HEK293 (cell line): Measurements from ENCODE around the gene PCF11.

Experiments used
- CTCF ChIA-PET: fragments of 350-600 bp; formaldehyde crosslinking; extraction: SDS; loops from one replicate; lab custom pipeline; 2021; ENCODE audit warnings: antibody characterized with exemption; lab: Yijun Ruan, JAX
- POLR2A ChIA-PET: fragments of 300-600 bp; formaldehyde crosslinking; extraction: SDS; loops from one replicate; lab custom pipeline; 2020; ENCODE audit warnings: antibody characterized with exemption, inconsistent platforms; lab: Yijun Ruan, JAX
- H3K27ac ChIP-seq: fragments of 200-500 bp; sonication (Bioruptor generic); 2 replicates; pipeline ENCODE4 v1.5.1; 2014; ENCODE audit warnings: low read depth, low read length, control low read depth, inconsistent platforms; ENCODE audit errors: extremely low read depth
- H3K36me3 ChIP-seq, 2 experiments: fragments of 200-500 bp in 1 of 2; sonication (Bioruptor generic) in 1 of 2; 1 replicate in 1 of 2; 2 replicates in 1 of 2; pipeline ENCODE4 v1.5.1; 2014 to 2017; ENCODE audit warnings: inconsistent platforms in 2 of 2, low read length in 2 of 2; ENCODE audit not compliant: control insufficient read depth in 2 of 2, insufficient read depth in 1 of 2
- H3K4me1 ChIP-seq: fragments of 200-500 bp; sonication (Bioruptor generic); 2 replicates; pipeline ENCODE4 v1.5.1; 2014; ENCODE audit warnings: mild to moderate bottlenecking, low read length, inconsistent platforms; ENCODE audit not compliant: control insufficient read depth, insufficient read depth
- H3K4me3 ChIP-seq: 2 replicates; pipeline ENCODE4 v1.5.1; 2011; ENCODE audit warnings: low read depth, mild to moderate bottlenecking, control low read depth, low read length, moderate library complexity
- H3K9me3 ChIP-seq: fragments of 200-500 bp; sonication (Bioruptor generic); 2 replicates; pipeline ENCODE4 v1.5.1; 2014; ENCODE audit warnings: low read depth, low read length, inconsistent platforms; ENCODE audit not compliant: control insufficient read depth, insufficient read depth
- GLI2 ChIP-seq: fragments of 450-650 bp; formaldehyde crosslinking; IDR thresholded peaks from 2 replicates; pipeline ENCODE4; 2017; ENCODE audit warnings: missing biosample characterization, missing genetic modification characterization, low read depth, borderline replicate concordance
- OSR2 ChIP-seq: fragments of 450-650 bp; formaldehyde crosslinking; IDR thresholded peaks from 2 replicates; pipeline ENCODE4 v1.5.1; 2016; ENCODE audit warnings: missing biosample characterization, missing genetic modification characterization
- ZBTB49 ChIP-seq: fragments of 450-650 bp; formaldehyde crosslinking; IDR thresholded peaks from 2 replicates; pipeline ENCODE4 v1.5.1; 2016; ENCODE audit warnings: missing biosample characterization, missing genetic modification characterization, low read depth
- ZEB2 ChIP-seq: fragments of 450-650 bp; formaldehyde crosslinking; IDR thresholded peaks from 2 replicates; pipeline ENCODE4 v1.5.1; 2016; ENCODE audit warnings: missing biosample characterization, missing genetic modification characterization
- ZNF138 ChIP-seq: fragments of 450-650 bp; formaldehyde crosslinking; IDR thresholded peaks from 2 replicates; pipeline ENCODE4 v1.5.1; 2016; ENCODE audit warnings: missing biosample characterization, missing genetic modification characterization, borderline replicate concordance
- ZNF394 ChIP-seq: fragments of 450-650 bp; formaldehyde crosslinking; IDR thresholded peaks from 2 replicates; pipeline ENCODE4 v1.5.1; 2016; ENCODE audit warnings: missing biosample characterization, missing genetic modification characterization, mild to moderate bottlenecking, moderate library complexity, borderline replicate concordance
- ZNF416 ChIP-seq: fragments of 450-650 bp; formaldehyde crosslinking; IDR thresholded peaks from 2 replicates; pipeline ENCODE4 v1.5.1; 2016; ENCODE audit warnings: missing biosample characterization, missing genetic modification characterization
- ZNF610 ChIP-seq: fragments of 450-650 bp; formaldehyde crosslinking; IDR thresholded peaks from 2 replicates; pipeline ENCODE4 v1.5.1; 2016; ENCODE audit warnings: missing biosample characterization, missing genetic modification characterization, borderline replicate concordance
- ZNF623 ChIP-seq: fragments of 450-650 bp; formaldehyde crosslinking; IDR thresholded peaks from 2 replicates; pipeline ENCODE4 v1.5.1; 2016; ENCODE audit warnings: missing biosample characterization, missing genetic modification characterization
- ZNF626 ChIP-seq: fragments of 450-650 bp; sonication (Bioruptor Pico); formaldehyde crosslinking; IDR thresholded peaks from 2 replicates; pipeline ENCODE4 v1.5.1; 2018; ENCODE audit warnings: missing biosample characterization, missing genetic modification characterization, inconsistent platforms
- ZNF677 ChIP-seq: fragments of 450-650 bp; IDR thresholded peaks from 2 replicates; pipeline ENCODE4 v1.5.0; 2018; ENCODE audit warnings: missing biosample characterization, mild to moderate bottlenecking, missing genetic modification characterization, moderate library complexity
- ZSCAN23 ChIP-seq: fragments of 450-650 bp; formaldehyde crosslinking; IDR thresholded peaks from 2 replicates; pipeline ENCODE4 v1.5.1; 2016; ENCODE audit warnings: missing biosample characterization, missing genetic modification characterization
- TF ChIP-seq, protein P1 (sequence below): fragments of 450-650 bp; IDR thresholded peaks from 2 replicates; pipeline ENCODE4 v1.5.1; 2018; ENCODE audit warnings: missing biosample characterization, mild to moderate bottlenecking, missing genetic modification characterization
- TF ChIP-seq, protein P2 (sequence below): fragments of 450-650 bp; formaldehyde crosslinking; IDR thresholded peaks from 2 replicates; pipeline ENCODE4 v1.5.1; 2016; ENCODE audit warnings: missing biosample characterization, missing genetic modification characterization
- TF ChIP-seq, protein P3 (sequence below): fragments of 450-650 bp; formaldehyde crosslinking; IDR thresholded peaks from 2 replicates; pipeline ENCODE4 v1.5.1; 2016; ENCODE audit warnings: missing biosample characterization, missing genetic modification characterization
- TF ChIP-seq, protein P4 (sequence below): fragments of 450-650 bp; formaldehyde crosslinking; IDR thresholded peaks from 2 replicates; pipeline ENCODE4 v1.5.1; 2016; ENCODE audit warnings: missing biosample characterization, missing genetic modification characterization

The PCF11 gene

GRCh38 chr11:83122766-83123165 lies 34.2 kb upstream of the PCF11 start (continued):
- TF ChIP-seq, protein P1, sequence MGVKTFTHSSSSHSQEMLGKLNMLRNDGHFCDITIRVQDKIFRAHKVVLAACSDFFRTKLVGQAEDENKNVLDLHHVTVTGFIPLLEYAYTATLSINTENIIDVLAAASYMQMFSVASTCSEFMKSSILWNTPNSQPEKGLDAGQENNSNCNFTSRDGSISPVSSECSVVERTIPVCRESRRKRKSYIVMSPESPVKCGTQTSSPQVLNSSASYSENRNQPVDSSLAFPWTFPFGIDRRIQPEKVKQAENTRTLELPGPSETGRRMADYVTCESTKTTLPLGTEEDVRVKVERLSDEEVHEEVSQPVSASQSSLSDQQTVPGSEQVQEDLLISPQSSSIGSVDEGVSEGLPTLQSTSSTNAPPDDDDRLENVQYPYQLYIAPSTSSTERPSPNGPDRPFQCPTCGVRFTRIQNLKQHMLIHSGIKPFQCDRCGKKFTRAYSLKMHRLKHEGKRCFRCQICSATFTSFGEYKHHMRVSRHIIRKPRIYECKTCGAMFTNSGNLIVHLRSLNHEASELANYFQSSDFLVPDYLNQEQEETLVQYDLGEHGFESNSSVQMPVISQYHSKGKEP = no peak
- TF ChIP-seq ZNF610 (tag by site-specific recombination) = no peak

- no peak overlapping the region for H3K4me3 ChIP-seq
- no peaks in the 10 kb centered on the region for H3K4me1 ChIP-seq
- no peak overlapping the region for H3K27ac ChIP-seq
- H3K36me3 ChIP-seq = no peaks in the 10 kb centered on the region
- no peaks in the 10 kb centered on the region for H3K9me3 ChIP-seq
- ChIA-PET CTCF (interaction anchor here (0.7 kb wide), 1 partner anchor 260 kb away, joined by 4 read pairs; no protein-coding TSS in a partner anchor), POLR2A (no interaction called here)
- TF ChIP-seq ZBTB49 (no peak), ZNF677 (tag by site-specific recombination) (no peak), ZNF416 (tag by site-specific recombination) (no peak)
- TF ChIP-seq, all 188 proteins: peak for 0
Observed at GRCh38 chr11:83124636-83125424, 32.1 kb upstream of the PCF11 start.

- H3K4me3 ChIP-seq = no peak overlapping the region
- ChIA-PET CTCF (no interaction called here), POLR2A (no interaction called here)
- TF ChIP-seq ZSCAN23 (tag by site-specific recombination) (no peak), ZEB2 (tag by site-specific recombination) (no peak), ZNF626 (tag by site-specific recombination) (no peak)
- TF ChIP-seq, protein P2, sequence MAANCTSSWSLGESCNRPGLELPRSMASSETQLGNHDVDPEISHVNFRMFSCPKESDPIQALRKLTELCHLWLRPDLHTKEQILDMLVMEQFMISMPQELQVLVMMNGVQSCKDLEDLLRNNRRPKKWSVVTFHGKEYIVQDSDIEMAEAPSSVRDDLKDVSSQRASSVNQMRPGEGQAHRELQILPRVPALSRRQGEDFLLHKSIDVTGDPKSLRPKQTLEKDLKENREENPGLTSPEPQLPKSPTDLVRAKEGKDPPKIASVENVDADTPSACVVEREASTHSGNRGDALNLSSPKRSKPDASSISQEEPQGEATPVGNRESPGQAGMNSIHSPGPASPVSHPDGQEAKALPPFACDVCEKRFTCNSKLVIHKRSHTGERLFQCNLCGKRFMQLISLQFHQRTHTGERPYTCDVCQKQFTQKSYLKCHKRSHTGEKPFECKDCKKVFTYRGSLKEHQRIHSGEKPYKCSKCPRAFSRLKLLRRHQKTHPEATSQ = no peak
- no peaks in the 10 kb centered on the region for H3K9me3 ChIP-seq
- no peaks in the 10 kb centered on the region for H3K4me1 ChIP-seq
- H3K27ac ChIP-seq = no peak overlapping the region
- H3K36me3 ChIP-seq = no peaks in the 10 kb centered on the region
Observed at GRCh38 chr11:83125577-83125976, 31.4 kb upstream of the PCF11 start.

GRCh38 chr11:83127310-83127637 lies 29.7 kb upstream of the PCF11 start:
- POLR2A ChIA-PET = no interaction called here
- CTCF ChIA-PET = no interaction called here
- Histone ChIP-seq H3K27ac (no peak overlapping the region), H3K4me3 (no peak overlapping the region), H3K36me3 (no peaks in the 10 kb centered on the region), H3K9me3 (no peaks in the 10 kb centered on the region), H3K4me1 (no peaks in the 10 kb centered on the region)
- TF ChIP-seq, protein P2 = no peak
- no peak for TF ChIP-seq GLI2 (tag by site-specific recombination)
- TF ChIP-seq ZNF394 (tag by site-specific recombination) = no peak
- no peak for TF ChIP-seq ZNF138 (tag by site-specific recombination)
- no peak for TF ChIP-seq OSR2 (tag by site-specific recombination)
- TF ChIP-seq, protein P3, sequence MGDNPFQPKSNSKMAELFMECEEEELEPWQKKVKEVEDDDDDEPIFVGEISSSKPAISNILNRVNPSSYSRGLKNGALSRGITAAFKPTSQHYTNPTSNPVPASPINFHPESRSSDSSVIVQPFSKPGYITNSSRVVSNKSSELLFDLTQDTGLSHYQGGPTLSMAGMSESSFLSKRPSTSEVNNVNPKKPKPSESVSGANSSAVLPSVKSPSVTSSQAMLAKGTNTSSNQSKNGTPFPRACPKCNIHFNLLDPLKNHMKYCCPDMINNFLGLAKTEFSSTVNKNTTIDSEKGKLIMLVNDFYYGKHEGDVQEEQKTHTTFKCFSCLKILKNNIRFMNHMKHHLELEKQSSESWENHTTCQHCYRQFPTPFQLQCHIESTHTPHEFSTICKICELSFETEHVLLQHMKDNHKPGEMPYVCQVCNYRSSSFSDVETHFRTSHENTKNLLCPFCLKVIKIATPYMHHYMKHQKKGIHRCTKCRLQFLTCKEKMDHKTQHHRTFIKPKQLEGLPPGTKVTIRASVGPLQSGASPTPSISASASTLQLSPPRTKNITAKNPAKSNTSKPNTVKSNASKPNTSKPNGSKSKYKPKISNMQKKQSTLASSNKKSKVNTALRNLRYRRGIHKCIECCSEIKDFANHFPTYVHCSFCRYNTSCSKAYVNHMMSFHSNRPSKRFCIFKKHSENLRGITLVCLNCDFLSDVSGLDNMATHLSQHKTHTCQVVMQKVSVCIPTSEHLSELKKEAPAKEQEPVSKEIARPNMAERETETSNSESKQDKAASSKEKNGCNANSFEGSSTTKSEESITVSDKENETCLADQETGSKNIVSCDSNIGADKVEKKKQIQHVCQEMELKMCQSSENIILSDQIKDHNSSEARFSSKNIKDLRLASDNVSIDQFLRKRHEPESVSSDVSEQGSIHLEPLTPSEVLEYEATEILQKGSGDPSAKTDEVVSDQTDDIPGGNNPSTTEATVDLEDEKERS = no peak
- no peak for TF ChIP-seq ZNF623 (tag by site-specific recombination)
- TF ChIP-seq, protein P4, sequence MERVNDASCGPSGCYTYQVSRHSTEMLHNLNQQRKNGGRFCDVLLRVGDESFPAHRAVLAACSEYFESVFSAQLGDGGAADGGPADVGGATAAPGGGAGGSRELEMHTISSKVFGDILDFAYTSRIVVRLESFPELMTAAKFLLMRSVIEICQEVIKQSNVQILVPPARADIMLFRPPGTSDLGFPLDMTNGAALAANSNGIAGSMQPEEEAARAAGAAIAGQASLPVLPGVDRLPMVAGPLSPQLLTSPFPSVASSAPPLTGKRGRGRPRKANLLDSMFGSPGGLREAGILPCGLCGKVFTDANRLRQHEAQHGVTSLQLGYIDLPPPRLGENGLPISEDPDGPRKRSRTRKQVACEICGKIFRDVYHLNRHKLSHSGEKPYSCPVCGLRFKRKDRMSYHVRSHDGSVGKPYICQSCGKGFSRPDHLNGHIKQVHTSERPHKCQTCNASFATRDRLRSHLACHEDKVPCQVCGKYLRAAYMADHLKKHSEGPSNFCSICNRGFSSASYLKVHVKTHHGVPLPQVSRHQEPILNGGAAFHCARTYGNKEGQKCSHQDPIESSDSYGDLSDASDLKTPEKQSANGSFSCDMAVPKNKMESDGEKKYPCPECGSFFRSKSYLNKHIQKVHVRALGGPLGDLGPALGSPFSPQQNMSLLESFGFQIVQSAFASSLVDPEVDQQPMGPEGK = no peak
